Right lobe of liver (tissue), 6 donors: Measurements from ENCODE around the gene TGFBI. TPM values are rescaled to one million over a fixed set of nuclear protein-coding genes. Genes with fewer than 3 reads are reported as not detected.

ENCODE experiments used
- ATAC-seq, 4 donors: fragments of 200-7000 bp; cut with Tn5 transposase; one replicate each; pipeline ENCODE4 v1.9.1; 2020; ENCODE audit warnings: mild to moderate bottlenecking in 4 of 4, moderate library complexity in 4 of 4
- DNase-seq, 3 donors: peaks; one replicate each; pipeline ENCODE4 v3.0.0-alpha.2; 2020
- H3K27ac ChIP-seq, 3 donors: fragments of 200-600 bp; one replicate each; pipeline ENCODE4 v1.8.0; 2022
- H3K27me3 ChIP-seq, 2 donors: fragments of 200-600 bp; one replicate each; pipeline ENCODE4 v1.8.0; 2022
- H3K36me3 ChIP-seq, 4 donors: fragments of 200-600 bp; sonication (generic) in 1 of 4; one replicate each; pipeline versions ENCODE4 v1.5.1 to v1.8.0; 2017 to 2022; ENCODE audit warnings: control low read depth in 1 of 4
- H3K4me1 ChIP-seq, 4 donors: fragments of 200-600 bp; sonication (generic) in 1 of 4; one replicate each; pipeline versions ENCODE4 v1.5.1 to v1.8.0; 2017 to 2022; ENCODE audit warnings: control low read depth in 1 of 4
- H3K4me3 ChIP-seq, 3 donors: fragments of 200-600 bp; one replicate each; pipeline ENCODE4 v1.8.0; 2022
- H3K9me3 ChIP-seq, 4 donors: fragments of 200-600 bp; sonication (generic) in 1 of 4; one replicate each; pipeline versions ENCODE4 v1.5.1 to v1.8.0; 2017 to 2022; ENCODE audit warnings: control low read depth in 1 of 4
- POLR2A ChIP-seq: fragments of 450-650 bp; IDR thresholded peaks from one replicate; pipeline ENCODE4 v1.6.1; 2017; ENCODE audit warnings: antibody characterized with exemption, mild to moderate bottlenecking
- WGBS: methylation state at CpG from one replicate; pipeline ENCODE4 v1.1.6; 2018; ENCODE audit warnings: low coverage, low lambda C conversion rate; ENCODE audit not compliant: insufficient coverage; ENCODE audit errors: missing lambda C conversion rate; 5-methylcytosine and 5-hydroxymethylcytosine counted together
- intact Hi-C, 2 donors: fragments of 100-400 bp; cut with DNase I; formaldehyde crosslinking; loops; one replicate each; pipeline versions ENCODE4 v1.11.2 to v1.14.1; 2022
- total RNA-seq, 6 experiments: library from RNA; depleted of rRNA in 2 of 6; stranded (reverse); fragments of >200 nt in 2 of 6; fragmentation: NEBNext Ultra II Directional in 3 of 6; extraction: Animal tissue kit (Norgen Biotek cat#: 25700) in 3 of 6; gene quantifications; one replicate each; pipeline versions ENCODE4 v1.1.0 to v1.2.4, GENCODE V29; 2016 to 2023
- TF ChIP-seq, protein P1 (sequence below), 4 donors: fragments of 200-600 bp in 3 of 4; fragments of 450-650 bp in 1 of 4; IDR thresholded peaks; one replicate each; pipeline versions ENCODE4 v1.5.1 to v1.8.0; 2016 to 2022; ENCODE audit warnings: antibody characterized with exemption in 4 of 4, mild to moderate bottlenecking in 2 of 4
- donor health status: DM: no; HTN: yes; CAD: no.
- donor health status: DM: no; HTN: no; CAD: no.
- donor health status: DM: no; HTN: no; CAD: no.
- donor health status: DM: no; HTN: yes; CAD: no.
- donor health status: DM: no; HTN: yes; CAD: no.

Gene TGFBI
- total RNA-seq, 6 experiments from 2014 or later: 30.7 to 143 (median 87.2) TPM

- no peaks in the 10 kb centered on the region for H3K27me3 ChIP-seq
- ATAC-seq: peak in 3 of 4 donors; percentile 81 to 88 (median 85)
- TF ChIP-seq, protein P1, sequence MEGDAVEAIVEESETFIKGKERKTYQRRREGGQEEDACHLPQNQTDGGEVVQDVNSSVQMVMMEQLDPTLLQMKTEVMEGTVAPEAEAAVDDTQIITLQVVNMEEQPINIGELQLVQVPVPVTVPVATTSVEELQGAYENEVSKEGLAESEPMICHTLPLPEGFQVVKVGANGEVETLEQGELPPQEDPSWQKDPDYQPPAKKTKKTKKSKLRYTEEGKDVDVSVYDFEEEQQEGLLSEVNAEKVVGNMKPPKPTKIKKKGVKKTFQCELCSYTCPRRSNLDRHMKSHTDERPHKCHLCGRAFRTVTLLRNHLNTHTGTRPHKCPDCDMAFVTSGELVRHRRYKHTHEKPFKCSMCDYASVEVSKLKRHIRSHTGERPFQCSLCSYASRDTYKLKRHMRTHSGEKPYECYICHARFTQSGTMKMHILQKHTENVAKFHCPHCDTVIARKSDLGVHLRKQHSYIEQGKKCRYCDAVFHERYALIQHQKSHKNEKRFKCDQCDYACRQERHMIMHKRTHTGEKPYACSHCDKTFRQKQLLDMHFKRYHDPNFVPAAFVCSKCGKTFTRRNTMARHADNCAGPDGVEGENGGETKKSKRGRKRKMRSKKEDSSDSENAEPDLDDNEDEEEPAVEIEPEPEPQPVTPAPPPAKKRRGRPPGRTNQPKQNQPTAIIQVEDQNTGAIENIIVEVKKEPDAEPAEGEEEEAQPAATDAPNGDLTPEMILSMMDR (IDR thresholded peaks at IDR 0.05): peak; percentile 55 to 90 (median 84)
- TF ChIP-seq POLR2A: no peak
- H3K4me3 ChIP-seq: no peak overlapping the region
- DNase-seq: peak; percentile 84 to 91 (median 87)
- H3K9me3 ChIP-seq: no peaks in the 10 kb centered on the region
- intact Hi-C loops: no loop called here
- H3K27ac ChIP-seq: peak overlapping the region in 2 of 3 donors; percentile 82 to 92
- peaks cover 0 to 26% (median 0%) of the 10 kb centered on the region in 4 donors for H3K4me1 ChIP-seq
- no peaks in the 10 kb centered on the region for H3K36me3 ChIP-seq
- 30% methylated on average over 8 of the region's 8 CpGs for WGBS
These were observed 53.8 kb downstream of the TGFBI start for GRCh38 chr5:136082390-136083193.

DNA sequence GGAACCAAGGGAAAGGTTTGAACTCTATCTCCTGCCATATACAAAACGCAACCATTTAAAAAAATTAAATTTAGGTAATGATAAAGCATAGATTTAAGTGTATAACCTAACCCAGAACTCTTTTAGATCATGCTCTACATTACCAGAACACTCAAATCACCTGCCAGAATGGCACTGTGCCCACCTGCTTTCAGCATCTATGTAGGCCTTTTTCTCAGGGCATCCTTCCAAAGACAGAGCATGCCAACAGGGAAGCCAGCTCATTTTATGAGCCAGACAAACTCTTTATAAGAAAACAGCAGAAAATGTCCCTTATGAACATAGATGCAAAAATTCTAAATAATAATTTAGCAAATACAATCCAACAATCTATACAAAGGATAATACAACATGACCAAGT, 55.9 kb downstream of the TGFBI start:
- WGBS: 86% methylated on average over 1 of the region's 1 CpG
- ATAC-seq (peak in 3 of 4 donors; percentile 13 to 55 (median 30)), DNase-seq (peak; percentile 78 to 91 (median 83))
- H3K4me3 ChIP-seq: no peak overlapping the region
- peak overlapping the region in 2 of 3 donors; percentile 19 to 22 for H3K27ac ChIP-seq
- intact Hi-C loops: no loop called here
- peaks cover 0 to 26% (median 0%) of the 10 kb centered on the region in 4 donors for H3K4me1 ChIP-seq
- no peaks in the 10 kb centered on the region for H3K9me3 ChIP-seq
- H3K27me3 ChIP-seq: no peaks in the 10 kb centered on the region
- no peaks in the 10 kb centered on the region for H3K36me3 ChIP-seq
- no peak for TF ChIP-seq POLR2A
- TF ChIP-seq, protein P1 (IDR thresholded peaks at IDR 0.05): no peak

DNA sequence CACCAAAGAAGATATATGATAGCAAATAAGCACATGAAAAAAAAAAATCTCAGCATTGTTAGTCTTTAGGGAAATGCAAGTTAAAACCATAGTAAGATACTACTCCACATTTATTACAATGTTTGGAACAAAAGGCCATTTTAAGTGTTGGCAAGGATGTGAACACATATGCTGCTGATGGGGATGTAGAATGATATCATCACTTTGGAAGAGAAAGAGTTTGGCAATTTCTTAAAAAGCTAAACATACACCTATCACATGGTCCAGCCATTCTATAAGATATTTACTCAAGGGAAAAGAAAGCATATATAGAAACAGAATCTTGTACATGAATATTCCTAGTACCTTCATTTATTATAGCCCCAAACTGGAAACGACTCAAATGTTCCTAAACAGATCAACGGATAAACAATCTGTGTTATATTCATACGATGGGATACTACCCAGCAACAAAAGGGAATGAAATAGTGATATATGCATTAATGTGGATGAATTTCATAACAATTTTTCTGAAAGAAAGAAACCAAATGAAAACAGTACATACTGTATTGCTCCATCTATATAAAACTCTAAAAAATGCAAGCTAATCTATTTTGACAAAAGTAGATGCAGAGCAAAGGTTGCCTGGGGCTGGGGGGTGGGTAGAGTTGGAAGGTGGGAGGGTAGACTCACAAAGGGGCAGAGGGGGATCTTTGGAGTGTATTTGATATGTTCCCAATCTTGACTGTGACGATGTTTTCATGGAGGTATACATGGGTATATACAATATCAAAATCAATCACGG, 58.2 kb downstream of the TGFBI start:
- Histone ChIP-seq H3K4me1 (peaks cover 0 to 13% (median 0%) of the 10 kb centered on the region in 4 donors), H3K4me3 (no peak overlapping the region), H3K27ac (no peak overlapping the region), H3K27me3 (no peaks in the 10 kb centered on the region), H3K36me3 (no peaks in the 10 kb centered on the region), H3K9me3 (no peaks in the 10 kb centered on the region)
- ATAC-seq: no peak
- DNase-seq: no peak
- intact Hi-C loops: no loop called here
- 78% methylated on average over 5 of the region's 5 CpGs for WGBS
- TF ChIP-seq, protein P1 (IDR thresholded peaks at IDR 0.05): no peak
- no peak for TF ChIP-seq POLR2A

- TF ChIP-seq, protein P1 (IDR thresholded peaks at IDR 0.05): no peak
- intact Hi-C loops: no loop called here
- no peaks in the 10 kb centered on the region for H3K27me3 ChIP-seq
- peaks cover 0 to 9% (median 0%) of the 10 kb centered on the region in 4 donors for H3K4me1 ChIP-seq
- DNase-seq (peak in 2 of 3 donors; percentile 55 to 74), ATAC-seq (peak; percentile 70 to 84 (median 74))
- H3K4me3 ChIP-seq: no peak overlapping the region
- WGBS: 62% methylated on average over 12 of the region's 16 CpGs
- peak overlapping the region in 2 of 3 donors; percentile 2 to 13 for H3K27ac ChIP-seq
- H3K36me3 ChIP-seq: no peaks in the 10 kb centered on the region
- no peaks in the 10 kb centered on the region for H3K9me3 ChIP-seq
These were observed 59.4 kb downstream of the TGFBI start for GRCh38 chr5:136087961-136088871.
